Stimulated activated naive CD8-positive, alpha-beta T cell treated with anti-CD3 and anti-CD28 coated beads, Interleukin-15, amount 100 ng/mL, for 72 hours (primary cell): Measurements from ENCODE around the gene ADGRL3.

Source experiments
- ATAC-seq: fragments of 150-1000 bp; cut with Tn5 transposase; 2 replicates; pipeline ENCODE4 v1.10.0; 2021; ENCODE audit warnings: mild to moderate bottlenecking, moderate library complexity
- DNase-seq, 2 donors: peaks; one replicate each; pipeline ENCODE4 v3.0.0; 2021 to 2022
- H3K27ac Mint-ChIP-seq, 2 donors: one replicate each; pipeline ENCODE4 v1.8.0; 2022; ENCODE audit warnings: mild to moderate bottlenecking in 2 of 2, mixed read lengths in 2 of 2, moderate library complexity in 2 of 2
- H3K27me3 Mint-ChIP-seq: one replicate; pipeline ENCODE4 v1.8.0; 2022; ENCODE audit warnings: mixed read lengths
- H3K4me1 Mint-ChIP-seq: one replicate; pipeline ENCODE4 v1.8.0; 2022; ENCODE audit warnings: mild to moderate bottlenecking, mixed read lengths
- H3K4me3 Mint-ChIP-seq, 2 donors: one replicate each; pipeline ENCODE4 v1.8.0; 2022; ENCODE audit warnings: mild to moderate bottlenecking in 2 of 2, mixed read lengths in 2 of 2, moderate library complexity in 1 of 2
- H3K9me3 Mint-ChIP-seq, 2 donors: one replicate each; pipeline ENCODE4 v1.8.0; 2022; ENCODE audit warnings: mixed read lengths in 2 of 2

Gene ADGRL3

DNA sequence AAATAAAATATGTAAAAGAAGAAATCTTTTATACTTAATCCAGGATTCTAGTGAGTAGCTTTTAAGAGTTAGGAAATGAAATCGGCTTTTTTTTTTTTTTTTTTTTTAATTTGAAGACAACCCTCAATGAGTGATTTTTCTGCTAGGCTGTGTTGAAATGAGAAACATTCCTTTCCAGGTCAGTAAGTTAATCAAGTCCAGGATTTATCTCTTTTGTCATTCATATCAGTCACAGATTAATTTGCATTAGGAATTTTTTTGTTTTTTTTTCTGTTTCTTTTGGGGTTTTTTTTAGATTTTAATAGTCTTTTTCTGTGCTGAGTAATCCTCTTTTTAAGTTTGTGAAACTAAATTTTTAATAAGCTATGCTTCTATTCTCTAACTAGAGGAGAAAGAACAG is 448.1 kb downstream of the ADGRL3 start:
- no peak for DNase-seq

DNA sequence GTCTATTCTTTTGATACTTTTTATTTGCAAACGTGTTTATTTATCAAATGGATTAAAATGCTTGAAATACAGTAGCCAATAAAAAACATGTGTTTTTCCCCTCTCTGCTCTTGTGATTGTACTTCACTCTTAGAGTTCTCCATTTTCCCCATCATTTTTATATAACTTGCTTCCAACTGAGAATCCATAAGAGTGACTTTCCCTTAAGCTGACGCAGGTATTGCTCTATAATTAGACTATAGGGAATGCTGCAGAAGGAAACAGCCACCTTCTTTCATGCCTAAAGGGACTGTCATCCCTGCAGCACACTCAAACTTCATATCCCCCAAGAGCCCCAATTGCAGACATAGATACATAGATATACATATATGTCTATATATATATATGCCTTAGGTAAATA is 456.9 kb downstream of the ADGRL3 start:
- no peak overlapping the region for H3K4me3 Mint-ChIP-seq
- no peaks in the 10 kb centered on the region for H3K4me1 Mint-ChIP-seq
- H3K27me3 Mint-ChIP-seq: no peaks in the 10 kb centered on the region
- H3K9me3 Mint-ChIP-seq: peaks cover 0 to 6% of the 10 kb centered on the region in 2 donors
- no peak for DNase-seq
- H3K27ac Mint-ChIP-seq: no peak overlapping the region
- no peak for ATAC-seq

More for the DNA sequence above, 448.1 kb downstream of the ADGRL3 start:
- no peaks in the 10 kb centered on the region for H3K27me3 Mint-ChIP-seq
- no peak overlapping the region for H3K27ac Mint-ChIP-seq
- peaks cover 3 to 6% of the 10 kb centered on the region in 2 donors for H3K9me3 Mint-ChIP-seq
- no peaks in the 10 kb centered on the region for H3K4me1 Mint-ChIP-seq
- H3K4me3 Mint-ChIP-seq: no peak overlapping the region
- ATAC-seq: no peak

DNA sequence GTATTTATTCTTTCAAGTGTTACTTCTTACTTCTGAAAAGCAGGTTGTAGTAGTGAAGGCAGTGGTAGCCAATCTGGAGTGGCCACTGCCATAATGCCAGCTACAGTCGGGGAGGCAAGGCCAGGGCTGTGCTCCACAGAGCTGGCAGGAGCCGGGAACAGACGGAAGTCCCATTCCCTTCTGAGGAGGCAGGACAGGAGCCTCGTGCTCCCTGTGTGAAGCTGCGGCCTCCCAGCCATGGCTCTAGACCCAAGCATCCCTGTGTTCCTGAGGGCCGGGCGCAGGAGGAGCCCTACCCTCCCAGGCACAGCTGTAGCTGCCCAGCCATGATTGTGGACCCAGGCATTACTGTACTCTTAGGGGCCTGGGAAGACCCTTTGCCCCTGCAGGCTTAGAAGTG is 461.8 kb downstream of the ADGRL3 start:
- no peak for ATAC-seq
- Mint-ChIP-seq H3K4me1 (no peaks in the 10 kb centered on the region), H3K27me3 (no peaks in the 10 kb centered on the region), H3K4me3 (no peak overlapping the region), H3K27ac (no peak overlapping the region), H3K9me3 (no peaks in the 10 kb centered on the region)
- DNase-seq: no peak

DNA sequence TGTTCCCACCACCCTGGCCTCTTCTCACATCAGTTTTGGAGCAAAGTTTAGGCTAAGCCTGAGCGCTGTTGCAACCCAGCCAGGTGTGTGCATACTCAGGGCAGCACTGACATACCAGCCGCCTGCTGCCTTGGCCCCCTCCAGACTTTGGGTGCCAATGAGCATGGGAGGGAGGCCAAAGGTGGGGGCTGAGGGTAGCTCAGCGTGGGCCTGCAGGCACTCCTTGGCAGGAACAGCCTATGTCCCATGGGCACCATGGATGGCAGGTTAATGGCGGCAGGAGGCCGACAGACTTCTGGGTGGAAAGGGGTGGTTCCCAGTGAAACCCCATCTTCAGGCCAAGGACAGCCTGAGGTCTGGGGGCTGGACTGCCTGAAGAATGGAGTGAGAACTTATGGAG is 462.2 kb downstream of the ADGRL3 start:
- Mint-ChIP-seq H3K9me3 (no peaks in the 10 kb centered on the region), H3K4me1 (no peaks in the 10 kb centered on the region), H3K4me3 (no peak overlapping the region), H3K27me3 (no peaks in the 10 kb centered on the region), H3K27ac (no peak overlapping the region)
- DNase-seq (no peak), ATAC-seq (no peak)

DNA sequence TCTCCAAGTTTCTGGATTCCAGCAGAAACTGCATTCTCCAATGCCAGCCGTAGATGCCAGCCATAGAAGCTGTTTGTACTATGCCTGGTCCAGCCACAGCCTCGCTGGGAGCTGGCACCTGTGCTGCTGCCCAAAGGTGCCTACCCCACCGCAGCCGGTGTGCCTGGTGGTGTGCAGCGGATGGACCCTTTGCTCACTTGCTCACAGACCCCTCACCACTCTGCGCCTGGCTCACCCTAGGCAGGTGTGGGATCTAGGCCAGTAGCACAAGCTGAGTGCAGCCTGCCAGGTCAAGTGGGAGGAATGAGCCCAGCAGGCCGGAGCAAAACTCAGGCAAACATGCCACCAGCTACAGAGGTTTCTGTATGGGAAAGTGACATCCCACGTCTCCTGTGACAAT is 463.2 kb downstream of the ADGRL3 start:
- DNase-seq (no peak), ATAC-seq (no peak)
- no peaks in the 10 kb centered on the region for H3K9me3 Mint-ChIP-seq
- H3K4me3 Mint-ChIP-seq: no peak overlapping the region
- H3K27ac Mint-ChIP-seq: no peak overlapping the region
- no peaks in the 10 kb centered on the region for H3K4me1 Mint-ChIP-seq
- no peaks in the 10 kb centered on the region for H3K27me3 Mint-ChIP-seq

DNA sequence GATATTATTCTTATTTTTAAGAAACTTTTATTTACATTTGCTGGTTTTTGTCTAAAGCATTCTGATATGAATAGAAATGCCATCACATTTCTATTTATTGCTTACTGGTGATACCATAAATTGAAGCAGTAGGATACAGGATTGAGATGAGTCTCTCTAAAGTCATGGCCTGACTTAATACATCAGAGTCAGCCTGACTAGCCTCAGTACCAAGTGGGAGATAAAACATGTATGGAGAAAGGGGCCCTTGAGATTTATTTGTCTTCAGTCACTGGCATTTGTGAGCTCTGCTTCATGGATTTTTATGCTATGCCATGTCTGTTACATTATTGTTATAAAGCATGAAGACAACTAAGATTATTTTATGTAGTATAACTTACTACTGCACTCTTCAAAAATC is 465.5 kb downstream of the ADGRL3 start:
- Mint-ChIP-seq H3K27ac (no peak overlapping the region), H3K4me1 (no peaks in the 10 kb centered on the region), H3K4me3 (no peak overlapping the region), H3K9me3 (no peaks in the 10 kb centered on the region), H3K27me3 (no peaks in the 10 kb centered on the region)
- DNase-seq (no peak), ATAC-seq (no peak)

DNA sequence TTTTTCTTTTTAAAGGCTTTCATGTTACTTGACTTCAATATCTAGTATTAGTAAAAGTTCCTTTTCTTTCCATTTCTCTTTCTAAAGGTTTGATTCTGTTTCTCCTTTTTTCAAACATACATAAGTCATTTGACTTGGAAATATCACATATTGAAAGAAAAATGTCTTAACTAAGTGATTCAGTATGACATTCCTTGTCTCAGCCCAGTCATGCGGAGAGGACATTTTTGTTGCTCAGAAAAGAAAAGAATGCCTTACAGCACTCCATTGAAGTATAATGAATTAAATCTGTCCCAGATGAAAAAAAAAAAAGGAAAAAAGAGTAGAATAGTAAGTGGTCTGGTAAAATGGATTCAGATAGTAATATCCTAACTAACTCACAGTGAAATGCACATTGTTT is 466.1 kb downstream of the ADGRL3 start:
- H3K27ac Mint-ChIP-seq: no peak overlapping the region
- H3K4me1 Mint-ChIP-seq: no peaks in the 10 kb centered on the region
- ATAC-seq (no peak), DNase-seq (no peak)
- H3K9me3 Mint-ChIP-seq: no peaks in the 10 kb centered on the region
- H3K4me3 Mint-ChIP-seq: no peak overlapping the region
- H3K27me3 Mint-ChIP-seq: no peaks in the 10 kb centered on the region

DNA sequence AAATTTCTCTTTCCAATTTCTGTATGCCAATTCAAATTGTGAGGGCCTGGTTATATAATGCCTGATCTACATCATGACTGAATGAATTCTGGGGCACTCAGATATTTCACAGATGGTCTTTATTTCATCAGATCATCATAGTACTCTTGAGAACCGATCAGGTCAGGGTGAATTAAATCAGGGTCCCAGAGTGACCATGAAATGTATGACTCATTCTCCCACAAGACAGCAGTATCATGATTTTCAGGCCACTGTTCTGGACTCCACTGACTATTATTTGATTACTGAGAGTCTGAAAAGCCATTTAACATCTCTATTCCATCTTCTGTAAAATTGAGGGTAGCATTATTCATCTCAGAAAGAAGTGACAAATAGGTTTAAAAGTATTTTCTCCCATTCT is 471.5 kb downstream of the ADGRL3 start:
- ATAC-seq (no peak), DNase-seq (no peak)
- Mint-ChIP-seq H3K27me3 (no peaks in the 10 kb centered on the region), H3K27ac (no peak overlapping the region), H3K4me1 (no peaks in the 10 kb centered on the region), H3K9me3 (no peaks in the 10 kb centered on the region), H3K4me3 (no peak overlapping the region)

DNA sequence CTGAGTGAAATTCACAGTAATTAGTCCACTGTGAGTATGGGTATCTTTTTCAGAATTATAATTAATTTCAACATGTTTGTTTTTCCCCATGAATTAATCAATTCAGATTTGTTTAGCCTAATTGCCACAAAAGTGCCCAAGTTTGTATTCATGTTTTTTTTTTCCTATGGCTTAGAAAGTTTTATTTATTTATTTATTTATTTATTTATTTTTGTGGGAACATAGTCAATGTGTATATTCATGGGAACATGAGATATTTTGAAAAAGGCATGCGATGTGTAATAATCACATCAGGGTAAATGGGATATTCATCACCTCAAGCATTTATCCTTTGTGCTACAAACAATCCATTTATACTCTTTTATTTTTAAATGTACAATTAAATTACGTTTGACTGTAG is 475.3 kb downstream of the ADGRL3 start:
- no peak for ATAC-seq
- H3K9me3 Mint-ChIP-seq: no peaks in the 10 kb centered on the region
- H3K4me3 Mint-ChIP-seq: no peak overlapping the region
- H3K4me1 Mint-ChIP-seq: no peaks in the 10 kb centered on the region
- no peak overlapping the region for H3K27ac Mint-ChIP-seq
- no peaks in the 10 kb centered on the region for H3K27me3 Mint-ChIP-seq
- no peak for DNase-seq

DNA sequence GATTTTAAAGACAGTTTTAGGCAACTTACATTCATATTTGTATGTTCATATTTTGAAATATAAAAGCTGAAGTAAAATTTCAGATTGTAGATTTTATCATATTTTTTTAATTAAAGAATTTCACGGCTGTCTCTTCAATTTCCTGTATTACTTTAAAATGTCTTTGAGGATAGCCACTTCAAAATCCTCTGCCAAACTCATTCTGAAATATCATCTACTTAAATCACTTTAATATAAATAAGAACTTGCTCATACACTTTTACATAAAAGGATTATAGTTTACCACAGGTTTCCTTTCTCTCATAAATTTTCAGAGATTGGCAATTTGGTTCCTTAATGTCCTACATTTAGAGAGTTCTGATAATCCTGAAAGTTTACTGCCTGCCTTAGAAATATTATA is 478.2 kb downstream of the ADGRL3 start:
- Mint-ChIP-seq H3K27ac (no peak overlapping the region), H3K4me3 (no peak overlapping the region), H3K27me3 (no peaks in the 10 kb centered on the region), H3K9me3 (peaks cover 0 to 7% of the 10 kb centered on the region in 2 donors), H3K4me1 (no peaks in the 10 kb centered on the region)
- no peak for DNase-seq
- ATAC-seq: no peak

DNA sequence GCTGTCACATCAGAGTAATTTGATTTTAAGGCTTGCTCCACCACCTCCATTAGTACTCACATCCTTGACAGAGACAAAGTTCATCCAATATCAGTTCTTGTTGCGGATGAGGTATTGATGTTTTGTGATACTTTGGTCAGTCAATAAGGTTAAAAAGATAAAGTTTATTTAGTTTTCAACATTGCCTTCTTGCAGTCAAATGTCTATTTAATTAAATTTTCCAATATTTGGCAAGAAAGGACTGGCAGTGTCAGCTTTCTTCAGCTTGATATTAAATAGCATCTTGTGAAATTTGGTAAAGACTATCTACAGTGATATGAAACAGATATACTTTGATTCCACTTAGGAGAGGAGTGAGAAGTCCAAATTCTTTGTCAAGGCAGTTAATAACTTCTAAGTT is 493.4 kb downstream of the ADGRL3 start:
- no peaks in the 10 kb centered on the region for H3K4me1 Mint-ChIP-seq
- no peak for DNase-seq
- no peak overlapping the region for H3K27ac Mint-ChIP-seq
- no peaks in the 10 kb centered on the region for H3K9me3 Mint-ChIP-seq
- H3K4me3 Mint-ChIP-seq: no peak overlapping the region
- no peak for ATAC-seq
- H3K27me3 Mint-ChIP-seq: no peaks in the 10 kb centered on the region

DNA sequence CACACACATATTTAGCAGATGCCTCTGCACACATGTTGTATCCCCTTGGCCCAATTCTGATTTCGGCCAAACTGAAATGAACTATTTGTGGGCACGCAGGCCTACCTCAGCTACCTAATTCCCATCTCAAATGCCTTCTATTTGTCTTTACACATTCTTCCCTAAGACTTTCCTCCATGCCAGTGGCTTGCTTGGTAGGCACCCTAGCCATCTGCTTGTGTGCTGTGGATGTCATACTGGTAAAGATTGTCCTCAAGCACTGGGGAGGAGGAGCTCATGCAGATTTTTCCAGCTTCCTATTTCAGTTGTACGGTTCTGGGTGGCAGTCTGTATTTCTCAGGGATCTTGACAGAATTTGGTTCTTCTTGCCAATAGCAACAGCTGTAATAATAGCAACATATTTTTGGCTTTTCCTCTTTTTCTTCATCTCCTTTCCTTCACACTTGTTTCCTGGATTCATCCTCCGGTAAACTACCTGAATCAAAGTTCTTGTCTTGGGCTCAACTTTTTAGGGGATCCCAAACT is 514.3 kb downstream of the ADGRL3 start:
- H3K27ac Mint-ChIP-seq: no peak overlapping the region
- ATAC-seq: no peak
- no peaks in the 10 kb centered on the region for H3K4me1 Mint-ChIP-seq
- no peak for DNase-seq
- no peaks in the 10 kb centered on the region for H3K9me3 Mint-ChIP-seq
- no peak overlapping the region for H3K4me3 Mint-ChIP-seq
- H3K27me3 Mint-ChIP-seq: no peaks in the 10 kb centered on the region

DNA sequence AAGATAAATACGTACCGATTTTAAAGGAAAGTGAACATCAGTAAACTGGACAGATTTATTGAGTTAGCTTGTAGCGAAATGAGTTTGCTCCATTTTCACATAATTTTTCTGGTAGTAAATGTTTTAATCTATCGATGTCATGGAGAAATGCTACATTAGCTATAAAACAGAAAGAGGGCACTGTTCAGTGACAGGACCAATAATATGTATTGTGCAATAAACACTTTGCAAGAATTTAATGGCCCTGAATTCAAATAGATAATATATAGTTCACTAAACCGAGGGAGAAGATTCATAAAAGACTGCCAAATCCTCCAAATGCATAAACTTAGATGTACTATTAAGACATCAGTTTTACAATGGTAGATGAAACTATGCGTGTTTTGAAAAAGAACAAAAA is 516.3 kb downstream of the ADGRL3 start:
- ATAC-seq (no peak), DNase-seq (no peak)
- H3K27me3 Mint-ChIP-seq: no peaks in the 10 kb centered on the region
- H3K4me3 Mint-ChIP-seq: no peak overlapping the region
- no peaks in the 10 kb centered on the region for H3K4me1 Mint-ChIP-seq
- H3K27ac Mint-ChIP-seq: no peak overlapping the region
- no peaks in the 10 kb centered on the region for H3K9me3 Mint-ChIP-seq

DNA sequence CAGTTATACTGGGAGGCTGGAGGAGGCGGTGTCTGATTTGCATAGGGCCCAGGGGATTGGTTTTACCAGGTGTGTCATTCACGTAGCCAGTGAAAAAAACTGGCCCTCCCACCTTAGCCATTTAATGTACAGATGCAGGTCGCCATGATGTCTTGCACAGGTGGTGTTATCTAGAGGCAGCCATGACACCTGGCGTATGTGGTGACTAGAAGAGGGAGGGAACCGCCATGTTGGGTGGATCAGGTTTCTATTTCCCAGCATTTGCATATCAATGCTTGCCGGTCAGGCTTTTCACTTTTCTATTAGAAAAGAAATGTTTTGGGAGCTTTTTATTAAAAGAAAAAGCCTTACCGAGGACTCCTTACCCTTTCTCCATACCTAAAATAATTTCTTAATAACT is 523.4 kb downstream of the ADGRL3 start:
- no peak for DNase-seq
- Mint-ChIP-seq H3K27me3 (no peaks in the 10 kb centered on the region), H3K4me3 (no peak overlapping the region), H3K4me1 (no peaks in the 10 kb centered on the region), H3K9me3 (peaks cover 0 to 4% of the 10 kb centered on the region in 2 donors), H3K27ac (no peak overlapping the region)
- no peak for ATAC-seq

DNA sequence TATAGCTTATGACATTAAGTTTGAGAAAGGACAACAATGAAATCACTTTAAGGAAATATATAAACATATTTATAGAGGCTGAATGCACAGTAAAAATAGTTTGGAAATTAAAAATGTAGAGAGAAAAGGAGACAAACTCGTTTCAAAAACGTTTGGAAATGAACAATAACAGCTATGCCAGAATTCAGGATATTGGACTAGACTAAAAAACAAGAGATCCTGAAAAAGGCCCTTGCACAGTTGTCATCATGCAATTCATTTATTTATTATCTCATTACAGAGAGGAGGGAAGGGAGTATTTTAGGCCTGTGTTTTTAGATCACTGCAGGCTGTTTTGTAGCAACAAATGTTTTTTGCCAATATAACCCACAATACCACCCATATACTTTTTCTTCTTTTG is 527.2 kb downstream of the ADGRL3 start:
- no peak for DNase-seq
- H3K27me3 Mint-ChIP-seq: no peaks in the 10 kb centered on the region
- no peak overlapping the region for H3K4me3 Mint-ChIP-seq
- no peak for ATAC-seq
- peaks cover 0 to 4% of the 10 kb centered on the region in 2 donors for H3K9me3 Mint-ChIP-seq
- no peak overlapping the region for H3K27ac Mint-ChIP-seq
- H3K4me1 Mint-ChIP-seq: no peaks in the 10 kb centered on the region

DNA sequence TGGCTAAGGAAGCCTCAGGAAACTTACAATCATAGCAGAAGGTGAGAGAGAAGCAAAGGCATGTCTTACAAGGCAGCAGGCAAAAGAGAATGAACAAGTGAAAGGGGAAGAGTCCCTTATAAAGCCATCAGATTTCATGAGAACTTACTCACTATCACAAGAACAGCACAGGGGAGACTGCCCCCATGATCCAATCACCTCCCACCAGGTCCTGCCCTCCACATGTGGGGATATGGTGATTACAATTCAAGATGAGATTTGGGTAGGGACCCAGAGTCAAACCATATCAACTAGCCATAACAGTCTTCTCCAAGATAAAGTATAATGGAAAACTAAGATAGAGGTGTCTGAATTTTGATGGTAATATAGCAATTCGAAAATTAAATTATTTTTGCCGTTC is 534.3 kb downstream of the ADGRL3 start:
- H3K4me3 Mint-ChIP-seq: no peak overlapping the region
- H3K27me3 Mint-ChIP-seq: no peaks in the 10 kb centered on the region
- H3K9me3 Mint-ChIP-seq: no peaks in the 10 kb centered on the region
- H3K4me1 Mint-ChIP-seq: no peaks in the 10 kb centered on the region
- DNase-seq (no peak), ATAC-seq (no peak)
- H3K27ac Mint-ChIP-seq: no peak overlapping the region

DNA sequence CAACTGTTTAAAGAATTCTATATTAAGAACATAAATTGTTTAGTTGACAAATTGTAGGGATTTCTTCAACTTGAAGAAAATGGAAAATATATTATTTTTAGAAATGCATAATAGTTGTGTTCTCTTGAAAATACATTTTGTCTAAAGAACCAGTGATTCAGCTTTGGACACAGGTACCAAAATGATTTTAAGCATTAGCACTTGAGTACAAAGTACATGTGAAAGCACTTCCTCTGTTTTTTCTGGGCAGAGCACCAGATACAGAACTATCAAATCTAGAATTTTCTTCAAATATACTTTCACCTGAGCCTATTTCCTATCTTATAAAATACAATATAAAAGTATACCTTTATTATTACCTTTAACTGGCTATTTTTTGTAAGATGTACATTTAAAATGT is 539.8 kb downstream of the ADGRL3 start:
- Mint-ChIP-seq H3K9me3 (peaks cover 0 to 4% of the 10 kb centered on the region in 2 donors), H3K4me3 (no peak overlapping the region), H3K27ac (no peak overlapping the region), H3K27me3 (no peaks in the 10 kb centered on the region), H3K4me1 (no peaks in the 10 kb centered on the region)
- DNase-seq (no peak), ATAC-seq (no peak)
